Keratinocyte (primary cell): ENCODE measurements around the gene ZBED4.

Source experiments
- EZH2 ChIP-seq: IDR thresholded peaks from one replicate; pipeline ENCODE4 v1.6.1; 2012; ENCODE audit warnings: inconsistent platforms, mild to moderate bottlenecking, low read length, moderate library complexity
- TF ChIP-seq, protein P1 (sequence below), 3 experiments: IDR thresholded peaks in 1 of 3; conservative IDR thresholded peaks in 1 of 3; optimal IDR thresholded peaks in 1 of 3; 2 replicates in 2 of 3; 3 replicates in 1 of 3; pipeline versions ENCODE3 to v1.5.1; 2011; ENCODE audit warnings: low read length in 3 of 3, mild to moderate bottlenecking in 3 of 3, moderate library complexity in 2 of 3, control low read depth in 1 of 3, inconsistent platforms in 1 of 3; ENCODE audit not compliant: insufficient read depth in 2 of 3; ENCODE audit errors: extremely low read depth in 1 of 3

DNA sequence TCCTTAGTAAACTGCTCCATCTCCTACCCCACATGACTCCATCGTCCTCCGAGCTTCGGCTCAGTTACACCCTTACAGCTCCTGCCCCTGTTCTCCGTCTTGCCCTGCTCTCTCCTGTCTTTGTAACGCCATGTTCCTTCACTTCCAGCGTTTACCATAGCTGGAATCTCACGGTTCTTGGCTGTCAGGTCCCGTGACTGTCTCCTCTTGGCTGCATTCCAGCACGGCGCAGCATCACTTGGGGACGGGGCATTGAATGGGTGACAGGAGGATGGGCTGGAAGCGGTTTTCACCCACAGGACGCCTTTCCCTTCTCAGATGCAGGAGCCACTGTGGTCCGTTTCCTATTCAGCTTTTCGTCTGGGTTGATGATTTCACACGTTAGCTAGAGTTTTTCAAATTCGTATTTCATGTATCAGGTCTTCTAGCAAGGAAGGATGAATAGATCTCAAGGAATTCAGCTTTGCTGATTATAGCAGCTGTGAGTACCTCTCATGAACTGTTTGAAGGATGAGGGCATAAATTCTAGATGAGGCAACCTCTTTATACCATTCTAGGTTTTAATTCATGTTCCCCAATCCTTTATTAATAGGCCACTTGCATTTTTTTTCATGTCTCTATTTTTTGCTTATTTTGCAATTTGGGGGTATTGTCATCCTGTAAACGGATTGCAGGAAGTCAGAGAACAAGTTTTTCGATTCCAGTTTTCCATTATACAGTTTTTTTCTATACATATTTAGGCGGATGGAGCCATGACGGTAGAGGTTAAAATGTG is 29.1 kb downstream of the ZBED4 start:
- TF ChIP-seq, protein P1, sequence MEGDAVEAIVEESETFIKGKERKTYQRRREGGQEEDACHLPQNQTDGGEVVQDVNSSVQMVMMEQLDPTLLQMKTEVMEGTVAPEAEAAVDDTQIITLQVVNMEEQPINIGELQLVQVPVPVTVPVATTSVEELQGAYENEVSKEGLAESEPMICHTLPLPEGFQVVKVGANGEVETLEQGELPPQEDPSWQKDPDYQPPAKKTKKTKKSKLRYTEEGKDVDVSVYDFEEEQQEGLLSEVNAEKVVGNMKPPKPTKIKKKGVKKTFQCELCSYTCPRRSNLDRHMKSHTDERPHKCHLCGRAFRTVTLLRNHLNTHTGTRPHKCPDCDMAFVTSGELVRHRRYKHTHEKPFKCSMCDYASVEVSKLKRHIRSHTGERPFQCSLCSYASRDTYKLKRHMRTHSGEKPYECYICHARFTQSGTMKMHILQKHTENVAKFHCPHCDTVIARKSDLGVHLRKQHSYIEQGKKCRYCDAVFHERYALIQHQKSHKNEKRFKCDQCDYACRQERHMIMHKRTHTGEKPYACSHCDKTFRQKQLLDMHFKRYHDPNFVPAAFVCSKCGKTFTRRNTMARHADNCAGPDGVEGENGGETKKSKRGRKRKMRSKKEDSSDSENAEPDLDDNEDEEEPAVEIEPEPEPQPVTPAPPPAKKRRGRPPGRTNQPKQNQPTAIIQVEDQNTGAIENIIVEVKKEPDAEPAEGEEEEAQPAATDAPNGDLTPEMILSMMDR (optimal IDR thresholded peaks at IDR 0.05 in 1 of 3, IDR thresholded peaks at IDR 0.05 in 1 of 3, conservative IDR thresholded peaks at IDR 0.05 in 1 of 3; ENCODE audit: extremely low read depth in 1 of 3, insufficient read depth in 2 of 3, low read length in 3 of 3) = no peak
- no peak for TF ChIP-seq EZH2
